HG03175 (cell line): Measurements from ENCODE around the gene FAM120C.

Experiments
- ATAC-seq: cut with Tn5 transposase; IDR thresholded peaks from one replicate; pipeline ENCODE4 v1.9.1; 2021; ENCODE audit warnings: mild to moderate bottlenecking, moderate library complexity; ENCODE audit not compliant: unreplicated experiment

The FAM120C gene

GRCh38 chrX:54182864-54183613, at the start of gene FAM120C:
FAM120C (minus strand) TSS chrX:54183254; CDS start chrX:54183198, 56 bp downstream.
- ATAC-seq, result peak; percentile 38

- ATAC-seq, result no peak
These were observed 47.5 kb upstream of the FAM120C start for GRCh38 chrX:54230435-54231148.

- ATAC-seq, result no peak
These were observed 40.5 kb upstream of the FAM120C start for GRCh38 chrX:54223581-54223980.

- ATAC-seq, result no peak
These were observed 30.5 kb upstream of the FAM120C start for GRCh38 chrX:54213603-54214002.

- no peak for ATAC-seq
These were observed 25.5 kb upstream of the FAM120C start for GRCh38 chrX:54208531-54208930.

- ATAC-seq, result no peak
These were observed 15.2 kb upstream of the FAM120C start for GRCh38 chrX:54198262-54198661.

- ATAC-seq, result no peak
These were observed 12.0 kb upstream of the FAM120C start for GRCh38 chrX:54194982-54195588.

GRCh38 chrX:54193085-54193821, 10.2 kb upstream of the FAM120C start:
- ATAC-seq, result no peak

- ATAC-seq, result no peak
These were observed 1.4 kb upstream of the FAM120C start for GRCh38 chrX:54184474-54184873.

- peak; percentile 71 for ATAC-seq
These were observed 725 bp downstream of the FAM120C start for GRCh38 chrX:54182194-54182863.

- no peak for ATAC-seq
These were observed 1.7 kb downstream of the FAM120C start for GRCh38 chrX:54181202-54181953.

GRCh38 chrX:54180403-54180802, 2.7 kb downstream of the FAM120C start:
- no peak for ATAC-seq

- no peak for ATAC-seq
These were observed 4.7 kb downstream of the FAM120C start for GRCh38 chrX:54178100-54178940.

- no peak for ATAC-seq
These were observed 5.7 kb downstream of the FAM120C start for GRCh38 chrX:54177306-54177705.

- ATAC-seq, result no peak
These were observed 9.3 kb downstream of the FAM120C start for GRCh38 chrX:54173791-54174190.

- ATAC-seq, result no peak
These were observed 10.6 kb downstream of the FAM120C start for GRCh38 chrX:54172455-54172854.

- ATAC-seq, result no peak
These were observed 11.4 kb downstream of the FAM120C start for GRCh38 chrX:54171527-54172250.

GRCh38 chrX:54171091-54171490, 12.0 kb downstream of the FAM120C start:
- no peak for ATAC-seq
